ENCODE data around the gene RNASEH2A. TPM values are rescaled to one million over a fixed set of nuclear protein-coding genes. Genes with fewer than 3 reads are reported as not detected.

RNASEH2A gene
- total RNA-seq, 1 experiment from 2014 or later = 79.5 TPM

GRCh38 chr19:12778017-12778904 lies 28.1 kb upstream of the RNASEH2A start:
- no peaks in the 10 kb centered on the region for H3K27me3 ChIP-seq (ENCODE audit: insufficient read depth, low read length)
- no peaks in the 10 kb centered on the region for H3K4me1 ChIP-seq (ENCODE audit: insufficient read depth, low read length)
- no peak overlapping the region for H3K23ac ChIP-seq (ENCODE audit: insufficient read length, low read depth, low read length)
- H3K9ac ChIP-seq (ENCODE audit: extremely low read depth, insufficient read length, low read length) = peak overlapping the region; percentile 5
- peak; percentile 63 for DNase-seq
- H3K27ac Mint-ChIP-seq = peak overlapping the region in 2 of 3 experiments; percentile 59 to 91; a peak in 3 of 7 replicates
- H2AK5ac ChIP-seq (ENCODE audit: insufficient read length, low read length) = no peak overlapping the region
- no peak overlapping the region for H3K14ac ChIP-seq (ENCODE audit: insufficient read depth, low read length)
- H3K4ac ChIP-seq (ENCODE audit: low read depth, low read length) = no peak overlapping the region
- H2BK15ac ChIP-seq (ENCODE audit: low read depth, low read length) = no peak overlapping the region
- H4K91ac ChIP-seq (ENCODE audit: insufficient read length, low read depth, low read length) = no peak overlapping the region
- H3K23me2 ChIP-seq (ENCODE audit: insufficient read length, low read depth, low read length, poor library complexity, severe bottlenecking) = peaks cover 25% of the 10 kb centered on the region
- no peak overlapping the region for H3K18ac ChIP-seq (ENCODE audit: insufficient read length, low read depth, low read length)
- WGBS (ENCODE audit: extremely low coverage, insufficient read length, low lambda C conversion rate) = no CpG with 5 or more reads among the region's 44 CpGs
- no peaks in the 10 kb centered on the region for H3K9me3 ChIP-seq (ENCODE audit: control insufficient read depth, low read depth, low read length)
- H4K5ac ChIP-seq (ENCODE audit: insufficient read length, low read depth, low read length) = no peak overlapping the region
- no peaks in the 10 kb centered on the region for H3K9me3 Mint-ChIP-seq
- H2BK20ac ChIP-seq (ENCODE audit: low read depth, low read length, poor library complexity, severe bottlenecking) = no peak overlapping the region
- no peaks in the 10 kb centered on the region; the same call in 1 of the 2 replicates for H3K27me3 Mint-ChIP-seq (ENCODE audit: low read depth)
- H3K27ac ChIP-seq (ENCODE audit: insufficient read length, low read depth, low read length) = no peak overlapping the region
- no peak for TF ChIP-seq CTCF (conservative IDR thresholded peaks at IDR 0.05)
- no peak overlapping the region for H3K56ac ChIP-seq (ENCODE audit: insufficient read length, low read depth, low read length)
- H3K79me1 ChIP-seq (ENCODE audit: insufficient read depth, low read depth, low read length, poor library complexity, severe bottlenecking) = no peaks in the 10 kb centered on the region
- peaks cover 8 to 13% (median 12%) of the 10 kb centered on the region in 3 experiments; a peak in 6 of 7 replicates for H3K36me3 Mint-ChIP-seq (ENCODE audit: insufficient read depth in 1 of 3, low read depth in 3 of 3)
- peak overlapping the region; percentile 69 to 85 for H3K4me3 Mint-ChIP-seq
- no peak overlapping the region for H2BK120ac ChIP-seq (ENCODE audit: low read depth, low read length, poor library complexity, severe bottlenecking)
- no peaks in the 10 kb centered on the region for H3K79me2 ChIP-seq (ENCODE audit: insufficient read depth, low read length)
- H4K20me1 ChIP-seq (ENCODE audit: control insufficient read depth, insufficient read depth, insufficient read length) = no peaks in the 10 kb centered on the region
- no peak overlapping the region for H2AFZ ChIP-seq (ENCODE audit: low read length)
- no peak overlapping the region for H2BK5ac ChIP-seq (ENCODE audit: insufficient read length, low read length)
- no peak overlapping the region for H3T11ph ChIP-seq (ENCODE audit: low read length)
- no peak overlapping the region for H4K8ac ChIP-seq (replicated peaks; ENCODE audit: insufficient read length, low read depth, low read length)
- H2BK12ac ChIP-seq (ENCODE audit: insufficient read length, low read depth, low read length) = no peak overlapping the region
- H3K4me2 ChIP-seq (ENCODE audit: insufficient read depth, insufficient read length, low read length) = peak overlapping the region; percentile 78
- peaks cover 24 to 25% of the 10 kb centered on the region in 2 experiments for H3K4me1 Mint-ChIP-seq
